Activated CD8-positive, alpha-beta T cell treated with anti-CD3 and anti-CD28 coated beads for 36 hours (primary cell): ENCODE measurements around the gene DAZAP2. TPM values are rescaled to one million over a fixed set of nuclear protein-coding genes. Genes with fewer than 3 reads are reported as not detected.
A peak's percentile ranks its signal among the peaks of the same experiment; 100 is the strongest.

ENCODE experiments used
- ATAC-seq: fragments of 200-7000 bp; cut with Tn5 transposase; one replicate; pipeline ENCODE4 v1.10.0; 2021; ENCODE audit warnings: mild to moderate bottlenecking, moderate library complexity
- CTCF ChIA-PET: fragments of 350-600 bp; sonication (Branson Sonifier 250); formaldehyde crosslinking; loops from one replicate; lab custom pipeline; 2021; ENCODE audit warnings: antibody characterized with exemption; lab: Charles Lee
- POLR2A ChIA-PET: fragments of 350-600 bp; sonication (Branson Sonifier 250); formaldehyde crosslinking; loops from one replicate; lab custom pipeline; 2021; ENCODE audit warnings: antibody characterized with exemption; lab: Charles Lee
- DNase-seq: peaks from one replicate; pipeline ENCODE4 v3.0.0-alpha.2; 2020
- H3K27ac Mint-ChIP-seq: one replicate; pipeline ENCODE4 v1.8.0; 2021; ENCODE audit warnings: mild to moderate bottlenecking, mixed read lengths
- H3K27me3 Mint-ChIP-seq: one replicate; pipeline ENCODE4 v1.8.0; 2021; ENCODE audit warnings: mixed read lengths
- H3K36me3 Mint-ChIP-seq: one replicate; pipeline ENCODE4 v1.8.0; 2021; ENCODE audit warnings: low read depth, mixed read lengths
- H3K4me1 Mint-ChIP-seq: one replicate; pipeline ENCODE4 v1.8.0; 2021; ENCODE audit warnings: low read depth, mixed read lengths
- H3K4me3 Mint-ChIP-seq: one replicate; pipeline ENCODE4 v1.8.0; 2021; ENCODE audit warnings: mild to moderate bottlenecking, moderate library complexity, mixed read lengths
- H3K9me3 Mint-ChIP-seq: one replicate; pipeline ENCODE4 v1.8.0; 2021; ENCODE audit warnings: mixed read lengths
- CTCF ChIP-seq: fragments of 200-600 bp; IDR thresholded peaks from one replicate; pipeline ENCODE4 v1.8.0; 2022; ENCODE audit warnings: antibody characterized with exemption, mild to moderate bottlenecking
- intact Hi-C: fragments of 100-400 bp; cut with micrococcal nuclease; formaldehyde crosslinking; loops from one replicate; pipeline ENCODE4 v1.10.0; 2022
- total RNA-seq, 2 experiments: library from RNA; stranded (reverse); gene quantifications; one replicate each; pipeline ENCODE4 v1.2.3, GENCODE V29; 2021

DAZAP2 gene
- total RNA-seq, 2 experiments from 2014 or later, result 91.7 to 98.3 TPM

DNA sequence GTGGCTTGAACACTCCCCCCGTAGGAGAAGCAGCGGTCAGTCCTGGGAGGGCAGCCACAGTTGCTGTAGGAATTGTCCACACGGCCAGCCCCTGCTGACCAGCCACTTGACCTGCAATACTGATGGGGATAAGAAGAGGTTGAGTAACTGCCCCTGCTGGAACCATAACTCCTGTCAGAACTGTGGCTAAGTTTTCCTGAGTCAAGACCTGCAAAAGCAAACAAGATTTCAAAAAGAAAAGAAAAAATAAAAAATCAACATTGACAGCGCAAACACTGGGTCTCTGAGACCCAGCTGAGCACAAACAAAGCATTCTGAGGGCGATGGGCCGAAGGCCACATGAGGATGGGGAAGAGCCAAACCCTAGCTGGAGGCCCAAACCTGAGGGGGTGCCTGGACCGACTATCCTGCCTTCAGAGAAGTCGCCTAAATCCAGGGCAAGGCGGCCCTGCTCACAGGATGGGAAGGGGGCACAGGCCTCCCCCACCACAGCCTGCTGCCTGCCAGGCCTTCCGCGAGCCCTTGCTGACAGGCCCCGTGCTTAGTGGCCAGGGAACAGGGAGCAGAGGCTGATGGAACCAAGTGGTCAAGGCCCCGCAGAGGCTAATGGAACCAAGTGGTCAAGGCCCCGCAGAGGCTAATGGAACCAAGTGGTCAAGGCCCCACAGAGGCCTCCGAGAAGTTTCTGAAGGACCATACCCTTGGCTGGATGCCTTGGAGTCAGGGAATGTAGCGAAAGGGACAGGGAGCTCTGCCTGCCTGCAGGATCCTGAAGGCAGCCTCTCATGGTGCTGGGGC is 39.9 kb upstream of the DAZAP2 start:
- CTCF ChIA-PET, result interaction anchor here (1.0 kb wide), 1 partner anchor 18 kb away, joined by 3 read pairs; no protein-coding TSS in a partner anchor
- H3K27me3 Mint-ChIP-seq, result no peaks in the 10 kb centered on the region
- no peaks in the 10 kb centered on the region for H3K36me3 Mint-ChIP-seq
- no peaks in the 10 kb centered on the region for H3K9me3 Mint-ChIP-seq
- no peak overlapping the region for H3K27ac Mint-ChIP-seq
- no peak for TF ChIP-seq CTCF
- POLR2A ChIA-PET, result no interaction called here
- DNase-seq (no peak), ATAC-seq (no peak)
- intact Hi-C loops, result no loop called here
- H3K4me3 Mint-ChIP-seq, result no peak overlapping the region
- H3K4me1 Mint-ChIP-seq, result peaks cover 5% of the 10 kb centered on the region

DNA sequence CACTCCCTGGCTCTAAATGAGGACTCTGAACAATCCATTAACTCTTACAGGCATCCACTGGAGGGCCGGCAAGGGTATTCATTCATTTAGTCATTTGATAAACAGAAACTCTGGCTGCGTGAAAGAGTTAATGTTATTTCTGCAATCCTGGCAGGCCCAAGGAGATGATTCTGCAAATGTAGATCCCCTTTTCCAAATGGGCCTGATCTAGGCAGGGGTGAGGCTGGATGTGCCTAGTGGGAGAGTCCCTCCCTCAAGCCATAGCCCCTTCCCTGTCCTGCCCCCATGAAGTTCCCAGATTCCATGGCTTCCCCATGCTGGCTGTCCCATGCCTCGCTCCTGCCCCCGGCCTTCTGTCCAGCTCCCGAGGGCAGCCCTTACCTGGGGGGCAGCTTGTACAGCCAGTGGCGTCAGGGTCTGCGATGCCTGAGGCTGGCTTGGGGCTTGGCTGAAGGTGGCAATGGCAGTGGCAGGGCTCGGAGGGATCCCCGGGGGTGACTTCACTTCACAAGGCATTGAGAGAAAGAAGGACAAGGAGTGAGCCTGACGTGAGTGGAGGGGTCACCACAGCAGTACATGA is 39.2 kb upstream of the DAZAP2 start:
- Mint-ChIP-seq H3K27me3 (no peaks in the 10 kb centered on the region), H3K36me3 (no peaks in the 10 kb centered on the region), H3K27ac (no peak overlapping the region), H3K4me1 (peaks cover 5% of the 10 kb centered on the region), H3K9me3 (no peaks in the 10 kb centered on the region), H3K4me3 (no peak overlapping the region)
- CTCF ChIA-PET, result interaction anchor here (0.6 to 1.0 kb wide), 2 partner anchors 17 to 19 kb away, joined by 3 read pairs; no protein-coding TSS in a partner anchor
- TF ChIP-seq CTCF, result no peak
- intact Hi-C loops, result no loop called here
- DNase-seq, result no peak
- POLR2A ChIA-PET, result no interaction called here
- no peak for ATAC-seq

- CTCF ChIA-PET, result interaction anchor here (0.6 to 1.0 kb wide), 2 partner anchors 16 to 18 kb away, joined by 3 read pairs; no protein-coding TSS in a partner anchor
- intact Hi-C loops, result no loop called here
Measured at GRCh38 chr12:51200156-51200555, 38.5 kb upstream of the DAZAP2 start.

GRCh38 chr12:51200806-51201205 is 37.8 kb upstream of the DAZAP2 start:
- ChIA-PET CTCF (no interaction called here), POLR2A (no interaction called here)
- Mint-ChIP-seq H3K27me3 (no peaks in the 10 kb centered on the region), H3K4me1 (peaks cover 5% of the 10 kb centered on the region), H3K36me3 (no peaks in the 10 kb centered on the region), H3K27ac (no peak overlapping the region), H3K4me3 (no peak overlapping the region), H3K9me3 (no peaks in the 10 kb centered on the region)
- ATAC-seq, result no peak
- TF ChIP-seq CTCF, result no peak
- intact Hi-C loops, result no loop called here
- no peak for DNase-seq

More at GRCh38 chr12:51200156-51200555, 38.5 kb upstream of the DAZAP2 start:
- Mint-ChIP-seq H3K27ac (no peak overlapping the region), H3K4me3 (no peak overlapping the region), H3K4me1 (peaks cover 5% of the 10 kb centered on the region), H3K9me3 (no peaks in the 10 kb centered on the region), H3K36me3 (no peaks in the 10 kb centered on the region), H3K27me3 (no peaks in the 10 kb centered on the region)
- no peak for TF ChIP-seq CTCF
- no peak for ATAC-seq
- DNase-seq, result no peak
- POLR2A ChIA-PET, result no interaction called here

DNA sequence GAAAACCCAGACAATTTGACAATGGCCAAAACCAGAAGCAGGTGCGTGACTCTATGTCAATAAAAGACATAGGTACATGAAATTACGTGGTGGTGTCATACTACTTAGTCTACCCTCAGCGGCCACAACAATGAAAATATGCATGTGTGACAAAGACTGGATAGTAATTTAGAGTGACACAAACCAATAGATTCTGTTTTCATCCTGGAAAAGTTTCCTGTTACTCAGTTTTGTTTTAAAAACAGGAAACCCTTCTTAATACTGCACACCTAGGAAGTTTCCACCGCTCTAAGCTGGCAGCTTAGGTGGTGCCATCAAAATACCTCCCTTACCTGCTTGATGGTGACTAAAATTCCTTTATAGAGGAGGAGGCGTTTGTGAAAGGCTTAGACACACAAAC is 35.9 kb upstream of the DAZAP2 start:
- intact Hi-C loops, result no loop called here
- no peak overlapping the region for H3K4me3 Mint-ChIP-seq
- ATAC-seq (no peak), DNase-seq (no peak)
- peaks cover 5% of the 10 kb centered on the region for H3K4me1 Mint-ChIP-seq
- POLR2A ChIA-PET, result no interaction called here
- H3K9me3 Mint-ChIP-seq, result no peaks in the 10 kb centered on the region
- CTCF ChIA-PET, result no interaction called here
- no peaks in the 10 kb centered on the region for H3K36me3 Mint-ChIP-seq
- H3K27me3 Mint-ChIP-seq, result no peaks in the 10 kb centered on the region
- peak overlapping the region; percentile 21 for H3K27ac Mint-ChIP-seq
- no peak for TF ChIP-seq CTCF
